ENCODE measurements around the gene C1orf50. TPM values are rescaled to one million over a fixed set of nuclear protein-coding genes. Genes with fewer than 3 reads are reported as not detected.

C1orf50 gene
- total RNA-seq, 1 donor from 2014 or later, result 13.1 TPM

GRCh38 chr1:42744148-42744413 is 23.0 kb upstream of the C1orf50 start:
- H3K9me3 Mint-ChIP-seq, result no peaks in the 10 kb centered on the region
- CTCF ChIA-PET, result no interaction called here
- no peaks in the 10 kb centered on the region for H3K27me3 Mint-ChIP-seq
- no peak for DNase-seq
- peaks cover 32% of the 10 kb centered on the region for H3K36me3 Mint-ChIP-seq (ENCODE audit: low read depth)
- ATAC-seq (ENCODE audit: low read depth), result no peak
- no peak overlapping the region for H3K4me3 Mint-ChIP-seq
- no peak overlapping the region for H3K27ac Mint-ChIP-seq
- no peaks in the 10 kb centered on the region for H3K4me1 Mint-ChIP-seq
- no peak for TF ChIP-seq CTCF (IDR thresholded peaks at IDR 0.05)
- POLR2A ChIA-PET, result interaction anchor here (0.6 kb wide), 1 partner anchor 48 kb away, joined by 4 read pairs; no protein-coding TSS in a partner anchor
- intact Hi-C loops (cut with micrococcal nuclease), result no loop called here

GRCh38 chr1:42745851-42746250 is 21.2 kb upstream of the C1orf50 start:
- no peaks in the 10 kb centered on the region for H3K27me3 Mint-ChIP-seq
- no peak overlapping the region for H3K27ac Mint-ChIP-seq
- CTCF ChIA-PET, result interaction anchor here (1.4 to 2.7 kb wide), 3 partner anchors 13 to 328 kb away, joined by 3 to 9 read pairs (median 9); no protein-coding TSS in a partner anchor
- intact Hi-C loops (cut with micrococcal nuclease), result no loop called here
- no peak for ATAC-seq (ENCODE audit: low read depth)
- H3K4me1 Mint-ChIP-seq, result no peaks in the 10 kb centered on the region
- no peaks in the 10 kb centered on the region for H3K9me3 Mint-ChIP-seq
- DNase-seq, result no peak
- no peak overlapping the region for H3K4me3 Mint-ChIP-seq
- POLR2A ChIA-PET, result no interaction called here
- no peak for TF ChIP-seq CTCF (IDR thresholded peaks at IDR 0.05)
- H3K36me3 Mint-ChIP-seq (ENCODE audit: low read depth), result peaks cover 45% of the 10 kb centered on the region

GRCh38 chr1:42746436-42747105 is 20.5 kb upstream of the C1orf50 start:
- Mint-ChIP-seq H3K4me1 (no peaks in the 10 kb centered on the region), H3K4me3 (no peak overlapping the region), H3K9me3 (peaks cover under 1% of the 10 kb centered on the region), H3K27me3 (no peaks in the 10 kb centered on the region), H3K27ac (no peak overlapping the region), H3K36me3 (ENCODE audit: low read depth) (peaks cover 47% of the 10 kb centered on the region)
- DNase-seq (no peak), ATAC-seq (ENCODE audit: low read depth) (no peak)
- ChIA-PET CTCF (interaction anchor here (0.7 to 2.7 kb wide), 5 partner anchors 12 to 402 kb away, joined by 3 to 9 read pairs (median 3); no protein-coding TSS in a partner anchor), POLR2A (no interaction called here)
- TF ChIP-seq CTCF (IDR thresholded peaks at IDR 0.05), result no peak
- intact Hi-C loops (cut with micrococcal nuclease), result loop anchor here (1.0 kb wide), 1 partner anchor 168 kb away; no protein-coding TSS in a partner anchor

GRCh38 chr1:42747125-42747524 is 19.9 kb upstream of the C1orf50 start:
- Mint-ChIP-seq H3K4me3 (no peak overlapping the region), H3K27me3 (no peaks in the 10 kb centered on the region), H3K4me1 (no peaks in the 10 kb centered on the region), H3K9me3 (peaks cover 4% of the 10 kb centered on the region), H3K36me3 (ENCODE audit: low read depth) (peaks cover 52% of the 10 kb centered on the region), H3K27ac (no peak overlapping the region)
- POLR2A ChIA-PET, result no interaction called here
- peak; percentile 18 for TF ChIP-seq CTCF (IDR thresholded peaks at IDR 0.05)
- ATAC-seq (ENCODE audit: low read depth) (peak; percentile 47), DNase-seq (peak; percentile 45)
- intact Hi-C loops (cut with micrococcal nuclease), result loop anchor here (1.0 kb wide), 1 partner anchor 169 kb away; no protein-coding TSS in a partner anchor
- CTCF ChIA-PET, result interaction anchor here (0.7 to 2.7 kb wide), 5 partner anchors 12 to 403 kb away, joined by 3 to 9 read pairs (median 3); no protein-coding TSS in a partner anchor

- peaks cover 4% of the 10 kb centered on the region for H3K9me3 Mint-ChIP-seq
- H3K36me3 Mint-ChIP-seq (ENCODE audit: low read depth), result peaks cover 61% of the 10 kb centered on the region
- POLR2A ChIA-PET, result no interaction called here
- no peak overlapping the region for H3K27ac Mint-ChIP-seq
- H3K4me3 Mint-ChIP-seq, result no peak overlapping the region
- CTCF ChIA-PET, result interaction anchor here (1.1 to 2.7 kb wide), 3 partner anchors 11 to 173 kb away, joined by 3 to 9 read pairs (median 3); no protein-coding TSS in a partner anchor
- no peaks in the 10 kb centered on the region for H3K27me3 Mint-ChIP-seq
- no peak for DNase-seq
- intact Hi-C loops (cut with micrococcal nuclease), result no loop called here
- ATAC-seq (ENCODE audit: low read depth), result no peak
- H3K4me1 Mint-ChIP-seq, result no peaks in the 10 kb centered on the region
- TF ChIP-seq CTCF (IDR thresholded peaks at IDR 0.05), result no peak
Observed at GRCh38 chr1:42748021-42748420, 19.0 kb upstream of the C1orf50 start.
